ENCODE results near the gene SIK3. TPM values are rescaled to one million over a fixed set of nuclear protein-coding genes. Genes with fewer than 3 reads are reported as not detected.

SIK3 gene
- total RNA-seq, 1 experiment from 2014 or later = 31.4 TPM

DNA sequence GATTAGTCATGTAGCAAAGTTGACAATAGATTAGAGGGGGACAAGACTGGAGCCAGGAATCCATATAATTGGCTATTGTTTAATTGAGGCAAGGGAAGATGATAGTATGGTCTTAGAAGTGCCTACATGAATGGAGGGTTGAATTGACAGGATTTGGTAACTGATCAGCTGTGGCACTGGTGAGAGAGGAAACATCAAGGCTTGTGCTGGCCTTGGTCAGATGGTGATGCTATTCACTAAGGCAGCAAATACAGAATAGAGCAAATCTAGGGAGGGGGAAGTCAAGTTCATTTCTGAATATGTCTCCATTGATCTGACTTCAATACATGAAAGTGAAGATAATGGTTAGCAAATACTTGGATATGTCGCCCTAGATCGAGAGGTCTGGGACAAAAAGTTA, 206.5 kb downstream of the SIK3 start:
- Histone ChIP-seq H4K91ac (ENCODE audit: insufficient read length, low read depth, low read length) (no peak overlapping the region), H3K27me3 (ENCODE audit: insufficient read depth, low read length) (no peaks in the 10 kb centered on the region), H3K27ac (ENCODE audit: insufficient read length, low read depth, low read length) (no peak overlapping the region), H3K79me2 (ENCODE audit: insufficient read depth, low read length) (no peaks in the 10 kb centered on the region), H2BK20ac (ENCODE audit: low read depth, low read length, poor library complexity, severe bottlenecking) (no peak overlapping the region), H3K9me3 (ENCODE audit: control insufficient read depth, low read depth, low read length) (no peaks in the 10 kb centered on the region), H3K56ac (ENCODE audit: insufficient read length, low read depth, low read length) (no peak overlapping the region), H2AFZ (ENCODE audit: low read length) (no peak overlapping the region), H3K23ac (ENCODE audit: insufficient read length, low read depth, low read length) (no peak overlapping the region), H4K8ac (replicated peaks; ENCODE audit: insufficient read length, low read depth, low read length) (no peak overlapping the region), H3K23me2 (ENCODE audit: insufficient read length, low read depth, low read length, poor library complexity, severe bottlenecking) (no peaks in the 10 kb centered on the region), H3K4me1 (ENCODE audit: insufficient read depth, low read length) (no peaks in the 10 kb centered on the region), H2BK120ac (ENCODE audit: low read depth, low read length, poor library complexity, severe bottlenecking) (no peak overlapping the region), H3T11ph (ENCODE audit: low read length) (no peak overlapping the region), H3K9ac (ENCODE audit: extremely low read depth, insufficient read length, low read length) (no peak overlapping the region), H4K20me1 (ENCODE audit: control insufficient read depth, insufficient read depth, insufficient read length) (no peaks in the 10 kb centered on the region), H3K79me1 (ENCODE audit: insufficient read depth, low read depth, low read length, poor library complexity, severe bottlenecking) (no peaks in the 10 kb centered on the region), H3K14ac (ENCODE audit: insufficient read depth, low read length) (no peak overlapping the region), H2BK12ac (ENCODE audit: insufficient read length, low read depth, low read length) (no peak overlapping the region), H3K18ac (ENCODE audit: insufficient read length, low read depth, low read length) (no peak overlapping the region), H3K4me2 (ENCODE audit: insufficient read depth, insufficient read length, low read length) (no peak overlapping the region), H3K4ac (ENCODE audit: low read depth, low read length) (no peak overlapping the region), H2BK5ac (ENCODE audit: insufficient read length, low read length) (no peak overlapping the region), H4K5ac (ENCODE audit: insufficient read length, low read depth, low read length) (no peak overlapping the region), H2BK15ac (ENCODE audit: low read depth, low read length) (no peak overlapping the region), H2AK5ac (ENCODE audit: insufficient read length, low read length) (no peak overlapping the region)
- Mint-ChIP-seq H3K27ac (no peak overlapping the region), H3K27me3 (ENCODE audit: low read depth) (no peaks in the 10 kb centered on the region), H3K36me3 (ENCODE audit: insufficient read depth in 1 of 3, low read depth in 3 of 3) (peaks cover 5 to 32% (median 26%) of the 10 kb centered on the region in 3 experiments; a peak in 6 of 7 replicates), H3K4me1 (peaks cover 4 to 5% of the 10 kb centered on the region in 2 experiments; a peak in 3 of 4 replicates), H3K4me3 (no peak overlapping the region), H3K9me3 (no peaks in the 10 kb centered on the region)
- no CpG with 5 or more reads among the region's 2 CpGs for WGBS (ENCODE audit: extremely low coverage, insufficient read length, low lambda C conversion rate)
- TF ChIP-seq, protein P1, sequence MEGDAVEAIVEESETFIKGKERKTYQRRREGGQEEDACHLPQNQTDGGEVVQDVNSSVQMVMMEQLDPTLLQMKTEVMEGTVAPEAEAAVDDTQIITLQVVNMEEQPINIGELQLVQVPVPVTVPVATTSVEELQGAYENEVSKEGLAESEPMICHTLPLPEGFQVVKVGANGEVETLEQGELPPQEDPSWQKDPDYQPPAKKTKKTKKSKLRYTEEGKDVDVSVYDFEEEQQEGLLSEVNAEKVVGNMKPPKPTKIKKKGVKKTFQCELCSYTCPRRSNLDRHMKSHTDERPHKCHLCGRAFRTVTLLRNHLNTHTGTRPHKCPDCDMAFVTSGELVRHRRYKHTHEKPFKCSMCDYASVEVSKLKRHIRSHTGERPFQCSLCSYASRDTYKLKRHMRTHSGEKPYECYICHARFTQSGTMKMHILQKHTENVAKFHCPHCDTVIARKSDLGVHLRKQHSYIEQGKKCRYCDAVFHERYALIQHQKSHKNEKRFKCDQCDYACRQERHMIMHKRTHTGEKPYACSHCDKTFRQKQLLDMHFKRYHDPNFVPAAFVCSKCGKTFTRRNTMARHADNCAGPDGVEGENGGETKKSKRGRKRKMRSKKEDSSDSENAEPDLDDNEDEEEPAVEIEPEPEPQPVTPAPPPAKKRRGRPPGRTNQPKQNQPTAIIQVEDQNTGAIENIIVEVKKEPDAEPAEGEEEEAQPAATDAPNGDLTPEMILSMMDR (conservative IDR thresholded peaks at IDR 0.05) = no peak
- no peak for DNase-seq
